Transverse colon (tissue), 3 donors: ENCODE results near the gene RFX2.

Experiments
- EP300 ChIP-seq: sonication (generic); formaldehyde crosslinking; IDR thresholded peaks from one replicate; pipeline ENCODE4 v1.6.1; 2017; ENCODE audit warnings: antibody characterized with exemption, low read depth
- TF ChIP-seq, protein P1 (sequence below), 5 experiments: fragments of 200-600 bp in 3 of 5; fragments of 450-650 bp in 2 of 5; sonication (generic) in 3 of 5; IDR thresholded peaks; 1 replicate in 2 of 5; 2 replicates in 3 of 5; pipeline ENCODE4 v1.5.1; 2016 to 2017; ENCODE audit warnings: antibody characterized with exemption in 5 of 5, inconsistent platforms in 3 of 5, mild to moderate bottlenecking in 2 of 5, moderate library complexity in 1 of 5

DNA sequence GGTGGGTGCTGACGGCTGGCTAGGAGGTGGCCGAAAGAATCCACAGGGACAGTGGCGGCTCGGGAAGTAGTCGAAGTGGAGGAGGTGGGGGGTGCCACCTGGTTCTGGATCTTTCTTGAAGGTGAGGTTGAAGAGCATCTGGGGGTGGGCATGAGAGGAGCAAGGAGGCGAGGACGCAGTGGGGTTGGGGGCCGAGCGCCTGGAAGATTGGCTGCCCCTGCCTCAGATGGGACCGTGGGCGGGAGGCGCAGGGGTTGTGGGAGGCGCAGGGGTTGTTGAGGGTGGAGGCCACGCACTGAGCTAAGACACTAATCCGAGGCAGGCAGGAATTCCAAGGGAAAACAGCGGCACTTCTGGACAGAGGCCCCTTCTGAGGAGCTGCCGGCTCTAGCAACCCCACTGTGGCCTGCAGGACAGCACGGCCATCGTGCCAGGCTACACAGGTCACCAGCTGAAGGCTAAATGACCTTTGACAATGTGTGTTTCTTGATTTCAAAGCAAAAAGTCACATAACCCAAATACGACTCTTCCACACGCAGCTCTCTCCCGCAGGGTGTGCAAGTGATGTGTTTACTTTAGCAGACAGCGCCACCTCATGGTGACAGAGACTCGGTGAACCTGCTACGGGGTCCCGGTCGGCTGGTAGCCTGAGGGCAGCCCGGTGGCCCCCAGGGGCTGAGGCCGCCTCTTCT lies 88.3 kb downstream of the RFX2 start:
- TF ChIP-seq, protein P1, sequence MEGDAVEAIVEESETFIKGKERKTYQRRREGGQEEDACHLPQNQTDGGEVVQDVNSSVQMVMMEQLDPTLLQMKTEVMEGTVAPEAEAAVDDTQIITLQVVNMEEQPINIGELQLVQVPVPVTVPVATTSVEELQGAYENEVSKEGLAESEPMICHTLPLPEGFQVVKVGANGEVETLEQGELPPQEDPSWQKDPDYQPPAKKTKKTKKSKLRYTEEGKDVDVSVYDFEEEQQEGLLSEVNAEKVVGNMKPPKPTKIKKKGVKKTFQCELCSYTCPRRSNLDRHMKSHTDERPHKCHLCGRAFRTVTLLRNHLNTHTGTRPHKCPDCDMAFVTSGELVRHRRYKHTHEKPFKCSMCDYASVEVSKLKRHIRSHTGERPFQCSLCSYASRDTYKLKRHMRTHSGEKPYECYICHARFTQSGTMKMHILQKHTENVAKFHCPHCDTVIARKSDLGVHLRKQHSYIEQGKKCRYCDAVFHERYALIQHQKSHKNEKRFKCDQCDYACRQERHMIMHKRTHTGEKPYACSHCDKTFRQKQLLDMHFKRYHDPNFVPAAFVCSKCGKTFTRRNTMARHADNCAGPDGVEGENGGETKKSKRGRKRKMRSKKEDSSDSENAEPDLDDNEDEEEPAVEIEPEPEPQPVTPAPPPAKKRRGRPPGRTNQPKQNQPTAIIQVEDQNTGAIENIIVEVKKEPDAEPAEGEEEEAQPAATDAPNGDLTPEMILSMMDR (IDR thresholded peaks at IDR 0.05) = peak; percentile 59 to 84 (median 70)
- no peak for TF ChIP-seq EP300
